Renal pelvis (tissue), 4 donors: ENCODE results near the gene ZNRF3. TPM values are rescaled to one million over a fixed set of nuclear protein-coding genes. Genes with fewer than 3 reads are reported as not detected.
"Not testable (repeated sequence)": the region's sequence is repeated elsewhere in the genome, so short reads cannot be mapped to it uniquely, and the experiment has no call there.

Source experiments
- DNase-seq: peaks from one replicate; pipeline ENCODE4 v3.0.0-alpha.2; 2013
- polyA plus RNA-seq, 3 donors: library from polyadenylated mRNA; unstranded; fragments of 120-200 nt; gene quantifications; one replicate each; pipeline ENCODE4 v1.2.1, GENCODE V29; 2013; ENCODE audit not compliant: insufficient read length in 3 of 3

ZNRF3 gene
- polyA plus RNA-seq, 3 donors = 28.2 to 32.2 (median 31.5) TPM

- no peak for DNase-seq
Observed at GRCh38 chr22:28874811-28875320, 8.5 kb upstream of the ZNRF3 start.

DNA sequence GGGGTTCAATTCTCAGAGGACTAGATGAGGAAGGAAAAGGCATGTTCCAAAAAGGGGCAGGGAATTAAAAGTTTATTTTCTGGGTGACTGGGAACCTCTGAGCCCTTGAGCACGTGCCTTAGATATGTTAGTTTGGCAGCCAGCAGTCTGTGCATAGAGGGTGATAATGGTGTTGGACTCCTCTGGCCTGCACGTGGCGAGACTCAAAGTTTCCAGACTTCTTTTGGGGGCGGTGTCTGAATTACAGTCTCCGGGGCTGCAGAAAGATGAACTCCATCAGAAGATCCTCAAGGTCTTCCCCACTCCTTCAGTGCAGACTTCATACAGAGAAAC is 861 bp upstream of the ZNRF3 start:
- DNase-seq = no peak

GRCh38 chr22:28883657-28883916 is 215 bp downstream of the ZNRF3 start:
- no peak for DNase-seq

GRCh38 chr22:28883917-28884746 is 760 bp downstream of the ZNRF3 start:
- DNase-seq = no peak

GRCh38 chr22:28884747-28885350 is 1.5 kb downstream of the ZNRF3 start:
- DNase-seq = no peak

- no peak for DNase-seq
Observed at GRCh38 chr22:28885939-28886338, 2.6 kb downstream of the ZNRF3 start.

- not testable (repeated sequence) for DNase-seq
Observed at GRCh38 chr22:28886679-28887078, 3.3 kb downstream of the ZNRF3 start.

- DNase-seq = no peak
Observed at GRCh38 chr22:28887725-28888459, 4.5 kb downstream of the ZNRF3 start.

DNA sequence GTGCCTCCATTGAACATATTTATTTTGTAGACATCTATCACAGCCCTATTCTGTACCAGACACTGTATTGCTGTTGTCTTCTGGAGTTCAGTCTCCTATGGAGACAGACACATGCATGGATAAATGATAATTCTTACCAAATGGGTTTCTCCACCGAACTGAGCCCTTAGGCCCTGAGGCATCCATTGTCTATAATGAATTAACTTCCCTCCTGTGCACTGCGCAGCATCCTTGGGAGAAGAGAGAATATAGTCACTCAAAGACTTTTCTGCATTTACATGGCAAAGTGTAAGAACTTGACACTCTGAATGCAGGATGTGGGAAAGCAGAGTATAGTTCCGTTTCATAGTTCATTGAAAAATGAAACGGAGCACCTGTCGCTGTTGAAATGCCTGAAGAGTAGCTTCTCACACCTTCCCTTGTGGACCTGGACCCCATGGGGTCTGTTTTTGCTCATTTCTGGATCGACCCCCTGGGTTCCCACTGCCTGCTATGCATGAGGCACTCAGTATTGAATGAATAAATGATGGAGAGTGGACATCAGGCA is 6.2 kb downstream of the ZNRF3 start:
- no peak for DNase-seq

DNA sequence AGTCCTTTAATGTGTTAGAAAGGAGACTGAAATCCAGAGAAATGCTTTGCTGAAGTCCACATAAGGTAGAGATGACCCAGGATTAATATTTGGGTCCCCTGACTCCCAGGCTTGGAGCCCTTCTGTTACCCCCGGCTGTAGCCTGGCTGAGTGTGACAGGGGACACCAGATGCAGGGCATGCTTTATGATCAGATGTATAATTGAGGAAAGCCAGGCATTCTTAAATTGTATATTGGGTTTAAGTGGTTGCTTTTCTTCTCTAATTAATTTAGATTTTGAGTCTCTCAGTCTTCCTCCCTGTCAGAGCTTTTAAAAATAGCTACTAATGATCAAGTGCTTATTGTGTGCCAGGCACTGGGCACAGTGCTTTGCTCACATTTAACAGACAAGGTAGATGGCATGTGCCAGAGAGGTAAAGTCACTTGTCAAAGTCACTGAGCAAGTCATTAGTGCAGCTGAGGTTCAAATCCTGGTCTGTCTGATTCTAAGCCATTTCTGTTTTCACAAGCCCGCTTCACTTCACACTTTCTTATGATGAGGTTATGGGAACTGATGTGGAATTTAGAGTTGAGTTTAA is 7.9 kb downstream of the ZNRF3 start:
- DNase-seq = no peak

DNA sequence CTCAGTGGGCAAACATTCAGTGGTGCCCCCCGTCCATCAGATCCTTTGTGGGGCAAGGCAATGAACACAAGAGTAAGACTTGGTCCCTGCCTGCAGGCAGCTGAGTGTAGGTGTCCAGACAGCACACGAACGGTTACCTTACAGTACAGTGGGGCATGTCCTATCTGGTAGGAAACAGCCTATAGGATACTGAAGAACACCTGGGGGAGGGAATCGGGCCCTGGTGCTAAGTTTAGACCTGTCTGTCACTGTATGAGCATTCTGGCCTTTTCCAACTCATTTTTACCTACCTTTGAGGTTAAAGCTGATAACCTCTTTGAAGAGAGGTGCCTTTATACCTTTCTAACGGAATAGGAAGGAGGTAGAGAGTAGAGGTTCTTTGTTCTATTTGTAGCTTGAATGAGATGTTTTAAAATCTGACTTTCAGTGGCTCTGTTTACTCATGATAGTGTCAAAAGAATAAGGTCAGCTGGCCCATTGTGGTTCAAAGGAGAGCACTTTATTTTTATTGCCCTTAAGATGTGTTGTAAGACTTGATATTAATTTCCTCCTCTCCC is 8.9 kb downstream of the ZNRF3 start:
- no peak for DNase-seq

- no peak for DNase-seq
Observed at GRCh38 chr22:28893810-28894209, 10.4 kb downstream of the ZNRF3 start.

- DNase-seq = no peak
Observed at GRCh38 chr22:28894334-28894733, 11.0 kb downstream of the ZNRF3 start.

- DNase-seq = no peak
Observed at GRCh38 chr22:28894807-28895206, 11.4 kb downstream of the ZNRF3 start.

GRCh38 chr22:28896611-28897010 is 13.2 kb downstream of the ZNRF3 start:
- no peak for DNase-seq

DNA sequence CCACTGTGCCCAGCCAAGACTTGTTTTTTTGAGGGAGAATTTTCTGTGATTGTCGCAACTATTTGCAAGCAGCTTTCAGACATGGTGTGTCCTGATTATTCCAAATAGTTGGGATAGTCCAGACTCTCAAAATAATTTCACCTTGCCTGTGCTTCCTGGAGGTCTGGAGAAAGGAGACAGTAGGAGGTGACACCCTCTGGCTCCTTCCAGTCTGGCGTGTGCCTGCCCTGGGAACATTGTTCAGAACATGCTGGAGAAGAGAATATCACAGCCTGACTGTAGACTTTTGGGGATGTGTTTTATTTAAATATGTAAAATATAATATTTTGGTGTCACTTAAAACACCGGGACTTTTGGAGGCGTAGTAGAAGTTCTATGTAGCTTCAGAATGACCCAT is 14.9 kb downstream of the ZNRF3 start:
- DNase-seq = no peak

DNA sequence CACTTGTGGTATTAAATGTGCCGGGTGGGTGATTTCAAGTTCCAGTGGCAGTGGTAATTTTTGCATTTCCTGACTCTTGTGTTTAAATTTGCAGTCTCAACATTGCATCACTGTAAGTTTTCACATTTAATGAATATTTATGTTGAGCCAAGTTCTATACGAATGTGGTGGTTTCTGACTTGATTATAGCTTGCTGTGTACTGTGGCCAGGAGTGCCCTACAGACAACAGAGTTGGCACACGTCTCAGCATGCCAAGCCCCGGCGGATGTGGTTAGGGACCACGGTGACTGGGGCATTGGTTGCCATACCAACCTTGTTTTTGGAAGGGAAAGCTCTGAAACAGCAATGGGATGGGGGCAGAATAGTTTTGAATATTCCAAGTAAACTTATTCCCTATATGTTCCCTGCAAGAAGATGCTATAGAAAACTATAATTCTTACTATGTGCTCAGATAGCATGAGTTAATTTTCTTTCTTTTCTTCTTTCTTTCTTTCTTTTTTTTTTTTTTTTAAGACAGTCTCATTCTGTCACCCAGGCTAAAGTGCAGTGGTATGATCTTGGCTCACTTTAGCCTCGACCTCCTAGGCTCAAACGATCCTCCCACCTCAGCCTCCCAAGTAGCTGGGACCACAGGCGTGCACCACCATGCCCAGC is 16.0 kb downstream of the ZNRF3 start:
- no peak for DNase-seq

DNA sequence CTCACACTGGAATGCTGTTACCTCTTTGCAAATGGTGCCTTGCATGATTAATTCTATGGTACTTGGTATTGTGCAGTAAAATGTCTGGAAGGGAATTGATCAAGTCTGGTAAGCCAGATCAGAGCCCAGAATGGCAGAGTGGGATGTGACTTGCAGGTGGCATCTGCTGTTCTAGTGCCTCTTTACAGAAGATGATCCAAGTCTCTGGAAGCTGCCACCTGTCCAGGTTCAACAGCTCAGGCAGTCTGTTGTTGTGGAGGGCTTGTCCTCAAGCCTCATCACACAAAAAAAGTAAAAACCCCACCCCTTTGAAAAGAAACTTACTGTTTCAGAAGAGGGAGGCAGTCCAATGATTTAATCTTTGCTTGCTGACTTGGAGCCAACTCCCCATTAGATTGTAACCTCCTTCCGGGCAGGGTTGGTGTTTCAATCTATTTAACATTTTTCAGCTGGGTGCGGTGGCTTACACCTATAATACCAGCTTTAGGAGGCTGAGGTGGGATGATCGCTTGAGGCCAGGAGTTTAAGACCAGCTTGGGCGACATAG is 17.1 kb downstream of the ZNRF3 start:
- no peak for DNase-seq

- no peak for DNase-seq
Observed at GRCh38 chr22:28902490-28902889, 19.1 kb downstream of the ZNRF3 start.

- DNase-seq = no peak
Observed at GRCh38 chr22:28903080-28903479, 19.7 kb downstream of the ZNRF3 start.

GRCh38 chr22:28903729-28904128 is 20.4 kb downstream of the ZNRF3 start:
- DNase-seq = no peak
